Liver (tissue), 9 donors: ENCODE results near the gene NMBR. TPM values are rescaled to one million over a fixed set of nuclear protein-coding genes. Genes with fewer than 3 reads are reported as not detected.

Experiments used
- DNase-seq: peaks from one replicate; pipeline ENCODE4 v3.0.0-alpha.2; 2017; ENCODE audit warnings: low spot score
- H3K27ac ChIP-seq, 2 donors: one replicate each; pipeline ENCODE4 v1.7.0; 2013; ENCODE audit warnings: inconsistent platforms in 2 of 2, low read length in 2 of 2, control low read depth in 1 of 2, low read depth in 1 of 2, mild to moderate bottlenecking in 1 of 2
- H3K27me3 ChIP-seq, 4 donors: one replicate each; pipeline versions ENCODE4 v1.6.1 to v1.7.0; 2013; ENCODE audit warnings: low read length in 3 of 4, inconsistent platforms in 1 of 4, mild to moderate bottlenecking in 1 of 4, moderate library complexity in 1 of 4; ENCODE audit not compliant: control insufficient read depth in 4 of 4, insufficient read depth in 4 of 4
- H3K36me3 ChIP-seq, 4 donors: one replicate each; pipeline versions ENCODE4 v1.6.1 to v1.7.0; 2013; ENCODE audit warnings: low read length in 3 of 4, mild to moderate bottlenecking in 3 of 4, low read depth in 1 of 4, moderate library complexity in 1 of 4; ENCODE audit not compliant: control insufficient read depth in 4 of 4, insufficient read depth in 3 of 4
- H3K4me1 ChIP-seq, 4 donors: one replicate each; pipeline versions ENCODE4 v1.6.1 to v1.7.0; 2013; ENCODE audit warnings: low read length in 3 of 4, mild to moderate bottlenecking in 3 of 4, moderate library complexity in 1 of 4; ENCODE audit not compliant: control insufficient read depth in 4 of 4, insufficient read depth in 4 of 4
- H3K4me3 ChIP-seq, 3 donors: one replicate each; pipeline versions ENCODE4 v1.6.1 to v1.7.0; 2013; ENCODE audit warnings: low read length in 3 of 3, control low read depth in 1 of 3, low read depth in 1 of 3, mild to moderate bottlenecking in 1 of 3
- H3K9ac ChIP-seq, 2 donors: one replicate each; pipeline ENCODE4 v1.7.0; 2013; ENCODE audit warnings: low read length in 2 of 2, mild to moderate bottlenecking in 2 of 2, moderate library complexity in 2 of 2, control low read depth in 1 of 2, low read depth in 1 of 2
- H3K9me3 ChIP-seq, 4 donors: one replicate each; pipeline versions ENCODE4 v1.6.1 to v1.7.0; 2013; ENCODE audit warnings: low read length in 3 of 4; ENCODE audit not compliant: control insufficient read depth in 4 of 4
- CTCF ChIP-seq: fragments of 150-350 bp; IDR thresholded peaks from 2 replicates; pipeline ENCODE4 v1.5.1; 2017; ENCODE audit warnings: improper control_type of control experiment, low read depth, low read length; ENCODE audit not compliant: missing input control
- EGR1 ChIP-seq, 2 donors: IDR thresholded peaks; 2 replicates each; pipeline ENCODE4 v1.6.1; 2016 to 2018; ENCODE audit warnings: antibody characterized with exemption in 2 of 2, low read depth in 2 of 2
- FOXA1 ChIP-seq: IDR thresholded peaks from 2 replicates; pipeline ENCODE4 v1.6.1; 2016; ENCODE audit warnings: antibody characterized with exemption
- FOXA2 ChIP-seq: IDR thresholded peaks from 2 replicates; pipeline ENCODE4 v1.6.1; 2016; ENCODE audit warnings: antibody characterized with exemption
- GABPA ChIP-seq, 2 donors: IDR thresholded peaks in 1 of 2; conservative IDR thresholded peaks in 1 of 2; 2 replicates each; pipeline ENCODE4 v1.6.1; 2016; ENCODE audit warnings: antibody characterized with exemption in 2 of 2, mild to moderate bottlenecking in 1 of 2, moderate library complexity in 1 of 2
- HNF4A ChIP-seq, 2 donors: conservative IDR thresholded peaks; 2 replicates each; pipeline ENCODE4 v1.6.1; 2016; ENCODE audit warnings: antibody characterized with exemption in 2 of 2, mild to moderate bottlenecking in 2 of 2
- HNF4G ChIP-seq: IDR thresholded peaks from 2 replicates; pipeline ENCODE4 v1.6.1; 2016; ENCODE audit warnings: antibody characterized with exemption
- NR2F2 ChIP-seq: IDR thresholded peaks from 2 replicates; pipeline ENCODE4 v1.6.1; 2016; ENCODE audit warnings: antibody characterized with exemption
- RAD21 ChIP-seq, 2 donors: IDR thresholded peaks; 2 replicates each; pipeline ENCODE4 v1.6.1; 2016; ENCODE audit warnings: antibody characterized with exemption in 2 of 2, mild to moderate bottlenecking in 2 of 2
- REST ChIP-seq: IDR thresholded peaks from 2 replicates; pipeline ENCODE4 v1.6.1; 2016; ENCODE audit warnings: antibody characterized with exemption, mild to moderate bottlenecking
- RXRA ChIP-seq, 2 donors: IDR thresholded peaks; 2 replicates each; pipeline ENCODE4 v1.6.1; 2017 to 2018; ENCODE audit warnings: antibody characterized with exemption in 2 of 2, mild to moderate bottlenecking in 1 of 2
- SP1 ChIP-seq: IDR thresholded peaks from 2 replicates; pipeline ENCODE4 v1.6.1; 2018; ENCODE audit warnings: antibody characterized with exemption, mild to moderate bottlenecking
- TAF1 ChIP-seq: conservative IDR thresholded peaks from 2 replicates; pipeline ENCODE4 v1.6.1; 2016; ENCODE audit warnings: antibody characterized with exemption, mild to moderate bottlenecking
- ZBTB33 ChIP-seq: IDR thresholded peaks from 2 replicates; pipeline ENCODE4 v1.6.1; 2016; ENCODE audit warnings: antibody characterized with exemption
- WGBS: extraction: QIAGEN DNeasy Blood & Tissue Kit; methylation state at CpG from one replicate; pipeline ENCODE4 v1.1.7; 2013; 5-methylcytosine and 5-hydroxymethylcytosine counted together
- polyA plus RNA-seq, 2 donors: library from polyadenylated mRNA; stranded (reverse) in 1 of 2; unstranded in 1 of 2; fragments of 200-250 nt in 1 of 2; fragments of >200 nt in 1 of 2; fragmentation: Nextera tagmentation in 1 of 2; extraction: Ambion mirVana in 1 of 2; gene quantifications; one replicate each; pipeline versions ENCODE4 v1.2.1 to v1.2.3, GENCODE V29; 2013 to 2015
- total RNA-seq, 2 donors: library from RNA; depleted of rRNA; stranded (reverse); fragments of >200 nt; gene quantifications; one replicate each; pipeline ENCODE4 v1.2.3, GENCODE V29; 2014
- TF ChIP-seq, protein P1 (sequence below): IDR thresholded peaks from 2 replicates; pipeline ENCODE4 v1.6.1; 2016; ENCODE audit warnings: antibody characterized with exemption
- TF ChIP-seq, protein P2 (sequence below): IDR thresholded peaks from 2 replicates; pipeline ENCODE4 v1.6.1; 2016; ENCODE audit warnings: antibody characterized with exemption
- donor health status: healthy.
- donor health status: healthy.
- donor health status: healthy.
- donor health status: healthy.
- donor health status: healthy.

NMBR gene
- total and polyA plus RNA-seq, 4 donors, result not detected

- H3K4me3 ChIP-seq, result no peak overlapping the region
- no peak overlapping the region for H3K9ac ChIP-seq
- 86% methylated on average over 7 of the region's 7 CpGs for WGBS
- H3K36me3 ChIP-seq, result peaks cover 0 to 1% (median 0%) of the 10 kb centered on the region in 4 donors
- no peak overlapping the region for H3K27ac ChIP-seq
- H3K4me1 ChIP-seq, result no peaks in the 10 kb centered on the region
- no peak for DNase-seq
- H3K9me3 ChIP-seq, result no peaks in the 10 kb centered on the region
- TF ChIP-seq, protein P1, sequence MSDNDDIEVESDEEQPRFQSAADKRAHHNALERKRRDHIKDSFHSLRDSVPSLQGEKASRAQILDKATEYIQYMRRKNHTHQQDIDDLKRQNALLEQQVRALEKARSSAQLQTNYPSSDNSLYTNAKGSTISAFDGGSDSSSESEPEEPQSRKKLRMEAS, result no peak
- no peak for TF ChIP-seq EGR1 (IDR thresholded peaks at IDR 0.05; ENCODE audit: low read depth in 2 of 2)
- no peak for TF ChIP-seq TAF1
- TF ChIP-seq HNF4A (conservative IDR thresholded peaks at IDR 0.05), result no peak
- TF ChIP-seq CTCF, result no peak
- TF ChIP-seq RXRA (IDR thresholded peaks at IDR 0.05), result no peak
- TF ChIP-seq FOXA1, result no peak
- no peak for TF ChIP-seq REST
- TF ChIP-seq FOXA2, result no peak
- TF ChIP-seq SP1, result no peak
- TF ChIP-seq ZBTB33, result no peak
- TF ChIP-seq GABPA (IDR thresholded peaks at IDR 0.05 in 1 of 2, conservative IDR thresholded peaks at IDR 0.05 in 1 of 2), result no peak
- no peak for TF ChIP-seq NR2F2
- TF ChIP-seq HNF4G, result no peak
- TF ChIP-seq, protein P2, sequence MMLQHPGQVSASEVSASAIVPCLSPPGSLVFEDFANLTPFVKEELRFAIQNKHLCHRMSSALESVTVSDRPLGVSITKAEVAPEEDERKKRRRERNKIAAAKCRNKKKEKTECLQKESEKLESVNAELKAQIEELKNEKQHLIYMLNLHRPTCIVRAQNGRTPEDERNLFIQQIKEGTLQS, result no peak
- no peak for TF ChIP-seq RAD21 (IDR thresholded peaks at IDR 0.05)
- H3K27me3 ChIP-seq, result peaks cover 0 to 2% (median 0%) of the 10 kb centered on the region in 4 donors
These were observed 71.3 kb downstream of the NMBR start for GRCh38 chr6:142075516-142076101.
